Fibroblast of lung (primary cell): Measurements from ENCODE around the gene OPALIN.

Experiments used
- CTCF ChIP-seq, 2 donors: IDR thresholded peaks in 1 of 2; conservative IDR thresholded peaks in 1 of 2; 1 replicate in 1 of 2; 2 replicates in 1 of 2; pipeline ENCODE4 v1.5.1; 2011 to 2012; ENCODE audit warnings: low read length in 2 of 2, control low read depth in 1 of 2, inconsistent platforms in 1 of 2, low read depth in 1 of 2, mild to moderate bottlenecking in 1 of 2
- EZH2 ChIP-seq: IDR thresholded peaks from 2 replicates; pipeline ENCODE4 v1.5.1; 2012; ENCODE audit warnings: low read length, control low read depth, mild to moderate bottlenecking; ENCODE audit errors: missing control alignments

GRCh38 chr10:96324447-96324846 lies 34.4 kb downstream of the OPALIN start:
- no peak for TF ChIP-seq CTCF (conservative IDR thresholded peaks at IDR 0.05 in 1 of 2, IDR thresholded peaks at IDR 0.05 in 1 of 2; ENCODE audit: low read depth in 1 of 2, low read length in 2 of 2)
- TF ChIP-seq EZH2 = no peak
